DND-41 (cell line): Measurements from ENCODE around the gene SCN10A.

ENCODE experiments used
- ATAC-seq: fragments of 200-7000 bp; cut with Tn5 transposase; 3 replicates; pipeline ENCODE4 v1.9.1; 2021; ENCODE audit warnings: low read depth; ENCODE audit not compliant: insufficient read depth
- DNase-seq: peaks from one replicate; pipeline ENCODE4 v3.0.0-alpha.2; 2020
- H2AFZ ChIP-seq: 2 replicates; pipeline ENCODE4 v1.6.0; 2012; ENCODE audit warnings: low read depth, low read length
- H3K27ac ChIP-seq: 2 replicates; pipeline ENCODE4 v1.5.1; 2012; ENCODE audit warnings: low read length, inconsistent platforms
- H3K27me3 ChIP-seq: fragments of 200-600 bp; sonication (generic); 2 replicates; pipeline ENCODE4 v1.6.0; 2012; ENCODE audit warnings: low read length, mild to moderate bottlenecking, inconsistent platforms; ENCODE audit not compliant: insufficient read depth, poor library complexity
- H3K36me3 ChIP-seq: 2 replicates; pipeline ENCODE4 v1.5.1; 2012; ENCODE audit warnings: low read length, inconsistent platforms; ENCODE audit not compliant: insufficient read depth
- H3K4me1 ChIP-seq: 2 replicates; pipeline ENCODE4 v1.5.1; 2012; ENCODE audit warnings: mild to moderate bottlenecking, low read length; ENCODE audit not compliant: insufficient read depth
- H3K4me2 ChIP-seq: 2 replicates; pipeline ENCODE4 v1.6.0; 2012; ENCODE audit warnings: mild to moderate bottlenecking, moderate library complexity, low read length, inconsistent platforms; ENCODE audit not compliant: insufficient read depth
- H3K4me3 ChIP-seq, 2 experiments: fragments of 200-600 bp in 1 of 2; shearing (Covaris generic) in 1 of 2; 2 replicates each; pipeline ENCODE4 v1.5.1; 2012 to 2016; ENCODE audit warnings: inconsistent platforms in 2 of 2, low read length in 2 of 2, mild to moderate bottlenecking in 2 of 2, low read depth in 1 of 2, moderate library complexity in 1 of 2
- H3K79me2 ChIP-seq: 2 replicates; pipeline ENCODE4 v1.6.0; 2012; ENCODE audit warnings: low read length, inconsistent platforms; ENCODE audit not compliant: insufficient read depth
- H3K9ac ChIP-seq: 2 replicates; pipeline ENCODE4 v1.6.0; 2012; ENCODE audit warnings: low read depth, mild to moderate bottlenecking, inconsistent platforms, low read length, moderate library complexity
- H3K9me3 ChIP-seq: 2 replicates; pipeline ENCODE4 v1.5.1; 2012; ENCODE audit warnings: low read length, moderate library complexity, mild to moderate bottlenecking, inconsistent platforms; ENCODE audit not compliant: insufficient read depth, severe bottlenecking
- H4K20me1 ChIP-seq: 2 replicates; pipeline ENCODE4 v1.6.0; 2012; ENCODE audit warnings: low read length; ENCODE audit not compliant: insufficient read depth
- EZH2 ChIP-seq: IDR thresholded peaks from 3 replicates; pipeline ENCODE4 v1.6.1; 2012; ENCODE audit warnings: borderline replicate concordance, low read depth, mild to moderate bottlenecking, moderate library complexity, low read length, inconsistent platforms; ENCODE audit not compliant: severe bottlenecking
- TF ChIP-seq, protein P1 (sequence below): IDR thresholded peaks from 2 replicates; pipeline ENCODE4 v1.5.1; 2012; ENCODE audit warnings: borderline replicate concordance, low read length, moderate library complexity, mild to moderate bottlenecking; ENCODE audit not compliant: poor library complexity, severe bottlenecking; ENCODE audit errors: extremely low read depth

The SCN10A gene

GRCh38 chr3:38662544-38662943 is 153.5 kb downstream of the SCN10A start:
- Histone ChIP-seq H3K9ac (no peak overlapping the region), H3K4me1 (no peaks in the 10 kb centered on the region), H3K27me3 (peaks cover 11% of the 10 kb centered on the region), H2AFZ (no peak overlapping the region), H3K27ac (no peak overlapping the region), H3K79me2 (no peaks in the 10 kb centered on the region), H3K4me2 (no peak overlapping the region), H3K9me3 (peaks cover 3% of the 10 kb centered on the region), H4K20me1 (no peaks in the 10 kb centered on the region), H3K36me3 (no peaks in the 10 kb centered on the region), H3K4me3 (no peak overlapping the region)
- DNase-seq (no peak), ATAC-seq (peak; percentile 33; the same call in 1 of the 3 replicates)
- TF ChIP-seq, protein P1, sequence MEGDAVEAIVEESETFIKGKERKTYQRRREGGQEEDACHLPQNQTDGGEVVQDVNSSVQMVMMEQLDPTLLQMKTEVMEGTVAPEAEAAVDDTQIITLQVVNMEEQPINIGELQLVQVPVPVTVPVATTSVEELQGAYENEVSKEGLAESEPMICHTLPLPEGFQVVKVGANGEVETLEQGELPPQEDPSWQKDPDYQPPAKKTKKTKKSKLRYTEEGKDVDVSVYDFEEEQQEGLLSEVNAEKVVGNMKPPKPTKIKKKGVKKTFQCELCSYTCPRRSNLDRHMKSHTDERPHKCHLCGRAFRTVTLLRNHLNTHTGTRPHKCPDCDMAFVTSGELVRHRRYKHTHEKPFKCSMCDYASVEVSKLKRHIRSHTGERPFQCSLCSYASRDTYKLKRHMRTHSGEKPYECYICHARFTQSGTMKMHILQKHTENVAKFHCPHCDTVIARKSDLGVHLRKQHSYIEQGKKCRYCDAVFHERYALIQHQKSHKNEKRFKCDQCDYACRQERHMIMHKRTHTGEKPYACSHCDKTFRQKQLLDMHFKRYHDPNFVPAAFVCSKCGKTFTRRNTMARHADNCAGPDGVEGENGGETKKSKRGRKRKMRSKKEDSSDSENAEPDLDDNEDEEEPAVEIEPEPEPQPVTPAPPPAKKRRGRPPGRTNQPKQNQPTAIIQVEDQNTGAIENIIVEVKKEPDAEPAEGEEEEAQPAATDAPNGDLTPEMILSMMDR, result peak; percentile 52
- no peak for TF ChIP-seq EZH2

DNA sequence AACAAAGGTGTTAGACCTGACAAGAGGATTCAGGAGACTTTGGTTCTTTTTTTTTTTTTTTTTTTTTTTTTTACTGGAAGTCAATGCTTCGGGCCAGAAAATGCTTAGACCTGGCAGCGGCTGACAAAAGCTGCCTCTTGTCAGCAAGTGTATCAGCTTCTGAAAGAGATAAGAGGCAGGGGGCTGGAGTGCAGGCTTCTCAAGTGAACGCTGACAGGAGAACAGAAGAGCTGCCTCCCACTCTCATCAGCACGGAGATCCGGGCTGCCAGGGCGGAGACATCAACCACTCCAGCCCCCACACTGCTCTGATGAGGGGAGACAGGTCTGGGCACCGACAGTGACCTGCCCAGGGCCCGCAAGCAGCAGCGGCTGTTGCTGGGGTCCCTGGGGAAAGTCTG is 157.2 kb downstream of the SCN10A start:
- DNase-seq (no peak), ATAC-seq (no peak)
- H2AFZ ChIP-seq, result no peak overlapping the region
- H3K9ac ChIP-seq, result no peak overlapping the region
- H3K4me1 ChIP-seq, result no peaks in the 10 kb centered on the region
- H3K4me2 ChIP-seq, result no peak overlapping the region
- H3K27ac ChIP-seq, result no peak overlapping the region
- no peak overlapping the region for H3K4me3 ChIP-seq
- peaks cover 3% of the 10 kb centered on the region for H3K9me3 ChIP-seq
- TF ChIP-seq EZH2, result no peak
- TF ChIP-seq, protein P1, result no peak
- no peaks in the 10 kb centered on the region for H3K79me2 ChIP-seq
- H3K36me3 ChIP-seq, result no peaks in the 10 kb centered on the region
- peaks cover 21% of the 10 kb centered on the region for H3K27me3 ChIP-seq
- H4K20me1 ChIP-seq, result no peaks in the 10 kb centered on the region

DNA sequence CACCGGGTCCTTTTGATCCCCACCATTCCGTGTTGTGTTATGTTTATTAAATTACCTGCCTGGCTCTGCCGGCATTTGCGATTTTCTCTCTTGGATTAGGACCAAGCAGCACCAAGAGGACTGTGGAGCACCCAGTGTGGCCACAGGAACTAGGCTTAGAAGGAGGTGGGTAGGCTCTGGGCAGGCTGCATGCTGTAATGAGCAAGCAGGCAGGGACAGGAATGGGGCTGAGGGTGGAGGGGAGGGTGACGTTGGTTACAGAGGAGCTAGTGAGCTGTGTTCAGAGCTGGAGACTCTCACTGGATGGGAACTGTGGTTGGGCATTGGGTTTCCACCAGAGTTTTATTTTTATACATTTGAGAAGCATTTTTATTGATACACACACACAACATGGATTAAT is 158.6 kb downstream of the SCN10A start:
- Histone ChIP-seq H2AFZ (no peak overlapping the region), H4K20me1 (no peaks in the 10 kb centered on the region), H3K36me3 (no peaks in the 10 kb centered on the region), H3K79me2 (no peaks in the 10 kb centered on the region), H3K27me3 (peaks cover 29% of the 10 kb centered on the region), H3K9me3 (peaks cover 3% of the 10 kb centered on the region), H3K4me3 (no peak overlapping the region), H3K4me2 (no peak overlapping the region), H3K9ac (no peak overlapping the region), H3K27ac (no peak overlapping the region), H3K4me1 (no peaks in the 10 kb centered on the region)
- no peak for TF ChIP-seq EZH2
- ATAC-seq, result no peak
- DNase-seq, result no peak

GRCh38 chr3:38655708-38656300 is 160.2 kb downstream of the SCN10A start:
- Histone ChIP-seq H3K4me1 (no peaks in the 10 kb centered on the region), H3K79me2 (no peaks in the 10 kb centered on the region), H3K9me3 (no peaks in the 10 kb centered on the region), H3K9ac (no peak overlapping the region), H3K36me3 (no peaks in the 10 kb centered on the region), H2AFZ (no peak overlapping the region), H3K4me2 (no peak overlapping the region), H4K20me1 (no peaks in the 10 kb centered on the region), H3K27me3 (peaks cover 33% of the 10 kb centered on the region), H3K27ac (no peak overlapping the region), H3K4me3 (no peak overlapping the region)
- DNase-seq (peak; percentile 38), ATAC-seq (peak; percentile 82)
- TF ChIP-seq, protein P1, result peak; percentile 79
- no peak for TF ChIP-seq EZH2
